Measurements from ENCODE around the gene NRG3. TPM values are rescaled to one million over a fixed set of nuclear protein-coding genes. Genes with fewer than 3 reads are reported as not detected.

The NRG3 gene
- total and polyA plus RNA-seq, 2 of the 8 experiments (the other 6 are each of a cell fraction or from before 2014, with no cell fraction given) = 4.2 to 5.0 TPM

- no peak for TF ChIP-seq EP300 (IDR thresholded peaks at IDR 0.05; ENCODE audit: borderline replicate concordance in 1 of 2, low read depth in 2 of 2, low read length in 2 of 2)
- no peak for TF ChIP-seq CREB1 (IDR thresholded peaks at IDR 0.05)
- TF ChIP-seq CBX8 (IDR thresholded peaks at IDR 0.05; ENCODE audit: borderline replicate concordance, low read depth, low read length) = no peak
- TF ChIP-seq HDAC6 (IDR thresholded peaks at IDR 0.05; ENCODE audit: low read depth, low read length) = no peak
Measured at GRCh38 chr10:82908751-82909150, 1033.8 kb downstream of the NRG3 start (continued).
